MM.1S (cell line): Measurements from ENCODE around the gene CTXN1.

Experiments used
- DNase-seq: peaks from one replicate; pipeline ENCODE4 v3.0.0-alpha.2; 2015
- H2AFZ ChIP-seq: fragments of 300-600 bp; sonication (generic); 2 replicates; pipeline ENCODE4 v1.6.0; 2016; ENCODE audit warnings: antibody characterized with exemption, low read length
- H3F3A ChIP-seq: fragments of 300-600 bp; sonication (generic); 2 replicates; pipeline ENCODE4 v1.6.1; 2016; ENCODE audit warnings: mild to moderate bottlenecking, antibody characterized with exemption, low read length, moderate library complexity, mixed read lengths; ENCODE audit not compliant: insufficient read depth
- H3K27ac ChIP-seq: fragments of 300-600 bp; sonication (generic); 2 replicates; pipeline ENCODE4 v1.5.1; 2016; ENCODE audit warnings: mild to moderate bottlenecking, low read length
- H3K27me3 ChIP-seq: fragments of 300-600 bp; sonication (generic); replicated peaks from 2 replicates; pipeline ENCODE4 v1.6.0; 2016; ENCODE audit warnings: low read length; ENCODE audit not compliant: insufficient read depth
- H3K36me3 ChIP-seq: fragments of 300-600 bp; sonication (generic); replicated peaks from 2 replicates; pipeline ENCODE4 v1.6.1; 2016; ENCODE audit warnings: mild to moderate bottlenecking, low read length, mixed read lengths; ENCODE audit not compliant: insufficient read depth
- H3K4me1 ChIP-seq: fragments of 300-600 bp; sonication (generic); 2 replicates; pipeline ENCODE4 v1.6.1; 2016; ENCODE audit warnings: low read length, mixed read lengths
- H3K4me2 ChIP-seq: fragments of 300-600 bp; sonication (generic); 2 replicates; pipeline ENCODE4 v1.6.0; 2016; ENCODE audit warnings: low read depth, low read length
- H3K4me3 ChIP-seq: fragments of 300-600 bp; sonication (generic); 2 replicates; pipeline ENCODE4 v1.5.1; 2016; ENCODE audit warnings: low read length, mixed read lengths
- H3K79me2 ChIP-seq: fragments of 300-600 bp; sonication (generic); 2 replicates; pipeline ENCODE4 v1.6.1; 2016; ENCODE audit warnings: mixed run types, low read length, mixed read lengths
- H3K9ac ChIP-seq: fragments of 300-600 bp; sonication (generic); 2 replicates; pipeline ENCODE4 v1.6.1; 2016; ENCODE audit warnings: low read length, mixed read lengths
- H3K9me2 ChIP-seq: fragments of 300-600 bp; sonication (generic); replicated peaks from 2 replicates; pipeline ENCODE4 v1.6.1; 2016; ENCODE audit warnings: mild to moderate bottlenecking, low read length, mixed read lengths; ENCODE audit not compliant: insufficient read depth
- H3K9me3 ChIP-seq: fragments of 300-600 bp; sonication (generic); replicated peaks from 2 replicates; pipeline ENCODE4 v1.6.1; 2016; ENCODE audit warnings: mild to moderate bottlenecking, low read length, mixed read lengths; ENCODE audit not compliant: insufficient read depth
- H4K20me1 ChIP-seq: fragments of 300-600 bp; sonication (generic); 2 replicates; pipeline ENCODE4 v1.6.1; 2016; ENCODE audit warnings: mild to moderate bottlenecking, low read length, moderate library complexity, mixed read lengths; ENCODE audit not compliant: insufficient read depth
- CTCF ChIP-seq: fragments of 300-600 bp; sonication (generic); IDR thresholded peaks from 2 replicates; pipeline ENCODE4 v1.5.1; 2016; ENCODE audit warnings: antibody characterized with exemption, low read length, mixed read lengths
- EZH2 ChIP-seq: fragments of 300-600 bp; sonication (generic); optimal IDR thresholded peaks from 2 replicates; pipeline ENCODE3; 2017; ENCODE audit warnings: low read depth, mild to moderate bottlenecking, antibody characterized with exemption, low read length, mixed read lengths
- EZH2phosphoT487 ChIP-seq: fragments of 300-600 bp; sonication (generic); IDR thresholded peaks from 2 replicates; pipeline ENCODE4 v1.6.1; 2018; ENCODE audit warnings: antibody characterized with exemption, low read length

Gene CTXN1

DNA sequence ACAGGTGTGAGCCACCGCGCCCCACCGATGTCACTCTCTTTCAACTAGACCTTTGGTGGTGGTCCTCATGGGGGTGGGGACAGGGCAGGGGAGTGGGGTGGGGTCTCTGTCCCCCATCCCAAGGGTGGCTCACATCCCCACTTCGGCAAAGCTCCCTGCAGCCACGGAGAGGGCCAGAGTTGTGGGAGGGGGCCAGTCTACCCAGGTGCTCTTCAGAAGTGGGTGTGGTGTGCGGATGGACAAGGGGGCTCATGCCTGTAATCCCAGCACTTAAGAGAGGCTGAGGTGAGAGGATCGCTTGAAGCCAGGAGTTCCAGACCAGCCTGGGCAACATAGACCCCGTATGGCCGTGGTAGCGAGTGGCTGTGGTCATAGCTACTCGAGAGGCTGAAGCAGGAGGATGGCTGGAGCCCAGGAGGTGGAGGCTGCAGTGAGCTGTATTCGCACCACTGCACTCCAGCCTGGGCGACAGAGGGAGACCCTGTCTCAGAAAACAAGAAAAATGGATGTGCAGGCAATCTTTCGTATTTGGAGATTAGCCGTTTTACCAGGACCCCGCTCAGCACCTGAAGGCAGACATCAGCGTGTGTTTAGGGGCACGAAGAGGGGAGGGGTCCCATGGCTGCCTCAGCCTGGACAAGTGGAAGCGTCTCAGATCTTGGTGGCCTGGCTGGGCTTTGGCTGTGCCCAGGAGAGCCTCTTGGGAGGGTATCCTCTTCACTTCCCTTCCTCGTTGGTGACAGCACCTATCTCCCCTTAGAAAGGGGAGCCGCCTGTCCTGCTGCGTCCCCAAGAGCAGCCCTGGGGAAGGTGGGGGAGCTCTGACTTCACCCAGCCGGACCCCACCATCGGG is 10.5 kb downstream of the CTXN1 start:
- Histone ChIP-seq H3K27me3 (peaks cover 30% of the 10 kb centered on the region), H3K4me2 (peak overlapping the region; percentile 96), H3K9ac (no peak overlapping the region), H3K4me3 (peak overlapping the region; percentile 53), H2AFZ (no peak overlapping the region), H4K20me1 (0 out of 2 replicates have a peak, but pooled peaks cover 3% of the 10 kb centered on the region), H3F3A (peaks cover 18% of the 10 kb centered on the region), H3K79me2 (no peaks in the 10 kb centered on the region), H3K9me3 (no peaks in the 10 kb centered on the region), H3K9me2 (no peaks in the 10 kb centered on the region), H3K27ac (no peak overlapping the region), H3K4me1 (peaks cover 10% of the 10 kb centered on the region; the same call in 1 of the 2 replicates), H3K36me3 (no peaks in the 10 kb centered on the region; the same call in 1 of the 2 replicates)
- TF ChIP-seq EZH2 (no peak), EZH2phosphoT487 (no peak), CTCF (no peak)
- DNase-seq = no peak

DNA sequence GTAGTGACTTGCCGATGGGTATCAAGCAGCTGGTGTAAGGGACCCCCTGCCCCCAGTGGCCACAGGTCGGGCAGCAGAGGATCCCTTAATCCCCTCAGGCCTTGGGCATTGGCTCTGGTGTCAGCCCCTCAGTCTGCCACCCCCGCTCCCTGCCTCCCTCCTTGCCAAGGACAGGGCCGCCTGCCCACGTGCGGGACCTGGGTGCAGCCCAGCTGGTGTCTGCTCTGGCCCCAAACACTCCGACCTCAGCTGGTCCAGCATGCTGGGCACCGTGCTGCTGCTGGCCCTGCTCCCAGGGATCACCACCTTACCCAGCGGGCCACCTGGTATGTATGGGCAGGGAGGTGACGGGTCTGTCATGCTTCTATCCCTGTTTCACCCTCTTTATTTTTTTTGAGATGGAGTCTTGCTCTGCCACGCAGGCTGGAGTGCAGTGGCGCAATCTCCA is 11.3 kb downstream of the CTXN1 start, which contains the start of gene TGFBR3L:
TGFBR3L (plus strand) TSS at position 233 of the 448 bp plus-strand sequence.
- no peak within 1 kb of the TSS for H3K4me3 ChIP-seq
- H3K36me3 ChIP-seq = no peaks in the 10 kb centered on the region; the same call in 1 of the 2 replicates
- peaks cover 14% of the 10 kb centered on the region for H3F3A ChIP-seq
- peaks cover 30% of the 10 kb centered on the region for H3K27me3 ChIP-seq
- no peaks in the 10 kb centered on the region for H3K9me3 ChIP-seq
- no peak within 1 kb of the TSS for H3K27ac ChIP-seq
- no peak within 1 kb of the TSS for H3K4me2 ChIP-seq
- TF ChIP-seq EZH2phosphoT487 = no peak
- TF ChIP-seq CTCF = no peak
- no peak for TF ChIP-seq EZH2
- DNase-seq = no peak
- H3K79me2 ChIP-seq = no peaks in the 10 kb centered on the region
- H3K9ac ChIP-seq = no peak within 1 kb of the TSS
- H3K4me1 ChIP-seq = peaks cover 10% of the 10 kb centered on the region; the same call in 1 of the 2 replicates
- H3K9me2 ChIP-seq = no peaks in the 10 kb centered on the region
- H4K20me1 ChIP-seq = 0 out of 2 replicates have a peak, but pooled peaks cover 6% of the 10 kb centered on the region
- no peak within 1 kb of the TSS for H2AFZ ChIP-seq

DNA sequence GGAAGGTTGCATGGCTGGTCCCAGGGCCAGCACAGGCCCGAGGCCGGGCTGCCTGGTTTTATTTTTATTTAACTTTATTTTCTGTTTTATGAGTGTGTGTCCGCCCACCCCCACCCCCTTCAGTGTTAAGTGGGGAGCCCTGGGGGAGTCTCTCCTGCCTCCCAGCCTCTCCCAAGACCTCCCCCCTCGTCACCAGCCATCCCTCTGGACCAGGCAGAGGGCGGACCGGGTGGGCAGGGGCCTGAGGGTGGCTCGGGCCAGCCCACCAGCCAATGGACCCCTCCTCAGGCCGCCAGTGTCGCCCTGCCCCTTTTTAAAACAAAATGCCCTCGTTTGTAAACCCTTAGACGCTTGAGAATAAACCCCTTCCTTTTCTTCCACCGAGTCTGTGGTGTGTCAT is 11.8 kb downstream of the CTXN1 start:
- Histone ChIP-seq H3K9me3 (no peaks in the 10 kb centered on the region), H3K4me1 (peaks cover 10% of the 10 kb centered on the region; the same call in 1 of the 2 replicates), H3K79me2 (peaks cover 4% of the 10 kb centered on the region), H3K27me3 (peaks cover 30% of the 10 kb centered on the region), H4K20me1 (0 out of 2 replicates have a peak, but pooled peaks cover 6% of the 10 kb centered on the region), H3K4me3 (no peak overlapping the region), H3K9me2 (no peaks in the 10 kb centered on the region), H3F3A (peaks cover 10% of the 10 kb centered on the region; the same call in 1 of the 2 replicates), H3K36me3 (no peaks in the 10 kb centered on the region; the same call in 1 of the 2 replicates), H3K4me2 (no peak overlapping the region), H2AFZ (no peak overlapping the region), H3K27ac (no peak overlapping the region), H3K9ac (no peak overlapping the region)
- DNase-seq = no peak
- TF ChIP-seq EZH2phosphoT487 = no peak
- TF ChIP-seq EZH2 = no peak
- TF ChIP-seq CTCF = no peak
